ENCODE measurements around the gene REV3L.

The REV3L gene

DNA sequence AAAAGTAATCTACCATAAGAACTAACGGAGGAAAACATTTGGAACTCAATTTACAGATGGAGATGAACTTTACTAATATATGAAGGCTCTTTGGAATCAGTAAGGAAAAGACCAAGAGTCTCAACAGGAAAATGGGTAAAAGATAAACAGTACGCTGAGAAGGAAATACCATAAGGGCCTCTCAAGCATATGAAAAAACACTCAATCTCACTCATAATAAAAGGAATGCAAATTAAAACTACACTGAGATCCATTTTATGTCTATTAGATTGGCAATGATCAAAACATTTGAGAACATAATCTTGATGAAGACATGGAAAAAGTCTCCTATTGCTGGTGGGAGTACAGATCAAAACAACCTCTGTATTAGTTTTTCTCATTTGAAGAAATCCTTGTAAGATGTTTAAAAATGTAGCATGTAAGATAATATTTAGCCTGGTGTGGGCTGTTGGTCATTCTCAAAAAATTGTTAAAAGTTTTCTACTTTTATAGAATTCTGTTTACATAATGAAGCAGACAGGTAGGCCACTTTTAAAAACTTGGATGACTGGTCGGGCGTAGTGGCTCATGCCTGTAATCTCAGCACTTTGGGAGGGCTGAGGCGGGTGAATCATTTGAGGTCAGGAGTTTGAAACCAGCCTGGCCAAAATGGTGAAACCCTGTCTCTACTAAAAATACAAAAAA, 14.5 kb downstream of the REV3L start:
- DNase-seq, result peak; percentile 59

DNA sequence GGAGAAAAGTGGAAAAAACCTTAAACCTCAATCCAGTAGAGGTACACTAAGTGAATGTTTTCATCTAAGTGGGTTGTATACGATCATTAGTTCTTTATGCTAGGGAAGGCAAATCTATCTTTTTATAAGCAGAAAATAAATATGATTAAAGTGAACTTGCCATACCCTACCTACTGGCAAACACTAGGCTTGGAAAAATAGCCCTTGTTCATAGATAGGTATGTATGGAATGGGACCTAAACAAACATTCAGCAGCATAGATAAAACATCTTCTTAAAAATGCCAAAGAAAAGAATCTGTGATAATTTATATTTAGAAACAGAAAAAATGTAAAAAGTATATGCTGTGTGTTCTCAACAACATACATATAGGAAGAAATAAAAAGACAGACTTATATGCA, 18.8 kb downstream of the REV3L start:
- DNase-seq, result peak; percentile 34

DNA sequence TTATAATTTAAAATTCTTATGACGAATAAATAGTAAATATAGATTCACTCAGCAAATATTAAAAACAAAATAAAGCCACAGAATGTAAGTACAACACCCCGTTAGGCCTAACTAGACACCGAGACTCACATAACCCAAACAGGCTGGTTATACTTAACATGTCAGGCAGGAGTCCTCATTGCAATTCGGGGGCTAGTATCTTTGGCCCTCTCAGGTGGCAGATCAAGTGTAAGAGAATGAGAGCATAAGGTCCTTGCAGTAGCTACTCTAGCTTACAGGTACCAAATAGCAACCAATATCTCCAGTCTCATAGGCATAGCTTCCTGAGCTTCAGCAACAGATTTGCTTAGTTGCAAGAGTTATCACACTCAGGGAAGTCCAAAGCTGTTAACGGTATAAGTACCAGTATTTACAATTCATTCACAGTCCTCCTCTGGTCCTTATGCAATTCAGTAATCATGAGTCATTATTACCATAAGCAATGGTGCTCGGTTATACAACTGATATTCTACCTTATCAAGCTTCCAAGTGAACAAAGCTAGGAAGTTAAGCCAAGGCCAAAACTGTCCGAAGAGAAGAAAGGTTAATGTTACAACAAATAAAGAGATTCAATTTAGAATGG, 20.1 kb downstream of the REV3L start:
- DNase-seq, result peak; percentile 38

DNA sequence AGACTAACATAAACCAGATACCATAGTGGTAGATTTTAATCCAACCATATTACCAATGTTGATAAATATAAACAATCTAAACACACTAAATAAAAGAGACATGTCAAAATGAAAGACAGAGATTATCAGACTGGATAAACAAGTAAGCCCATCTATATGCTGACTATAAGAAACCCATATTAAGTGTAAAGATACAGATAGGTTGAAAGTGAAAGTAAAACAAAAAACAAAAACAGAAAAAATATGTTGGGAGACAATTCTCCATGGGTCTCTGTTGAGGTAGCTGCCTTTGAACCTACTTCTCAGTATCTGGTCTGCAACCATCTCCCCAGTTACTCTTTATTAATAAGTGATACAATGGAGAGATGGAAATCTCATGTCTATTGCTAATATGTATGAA, 21.2 kb downstream of the REV3L start:
- DNase-seq, result no peak

DNA sequence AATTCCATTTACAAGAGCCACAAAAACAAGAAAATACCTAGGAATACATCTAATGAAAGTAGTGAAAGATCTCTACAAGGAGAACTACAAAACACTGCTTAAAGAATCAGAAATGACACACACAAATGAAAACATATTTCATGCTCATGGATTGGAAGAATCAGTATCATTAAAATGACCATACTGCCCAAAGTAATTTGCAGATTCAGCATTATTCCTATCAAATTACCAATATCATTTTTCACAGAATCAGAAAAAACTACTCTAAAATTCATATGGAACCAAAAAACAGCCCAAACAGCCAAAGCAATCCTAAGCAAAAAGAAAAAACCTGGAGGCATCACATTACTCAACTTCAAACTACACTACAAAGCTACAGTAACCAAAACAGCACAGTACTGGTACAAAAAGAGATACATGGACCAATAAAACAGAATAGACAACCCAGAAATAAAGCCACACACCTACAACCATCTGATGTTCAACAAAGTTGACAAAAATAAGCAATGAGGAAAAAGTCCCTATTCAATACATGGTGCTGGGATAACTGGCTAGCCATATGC, 24.3 kb downstream of the REV3L start:
- no peak for DNase-seq

DNA sequence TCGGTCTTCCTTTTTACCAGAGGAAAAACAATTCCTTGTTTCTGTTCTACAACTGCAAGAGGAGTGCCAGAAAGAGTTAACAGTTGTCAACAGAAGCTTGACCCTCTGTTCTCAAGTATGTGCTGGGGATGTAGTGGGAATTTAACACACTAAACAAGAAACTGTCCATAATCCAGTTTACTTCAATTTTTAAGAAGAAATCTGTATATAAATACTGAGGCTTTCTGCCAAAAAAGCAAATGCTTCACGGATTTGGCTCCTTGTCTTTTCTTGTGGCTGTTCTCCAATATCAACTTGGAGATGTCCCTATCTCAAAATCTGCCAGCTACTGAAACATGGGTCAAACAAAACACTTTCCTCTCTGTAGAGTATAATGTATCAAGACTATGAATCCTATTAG, 26.8 kb downstream of the REV3L start:
- no peak for DNase-seq

DNA sequence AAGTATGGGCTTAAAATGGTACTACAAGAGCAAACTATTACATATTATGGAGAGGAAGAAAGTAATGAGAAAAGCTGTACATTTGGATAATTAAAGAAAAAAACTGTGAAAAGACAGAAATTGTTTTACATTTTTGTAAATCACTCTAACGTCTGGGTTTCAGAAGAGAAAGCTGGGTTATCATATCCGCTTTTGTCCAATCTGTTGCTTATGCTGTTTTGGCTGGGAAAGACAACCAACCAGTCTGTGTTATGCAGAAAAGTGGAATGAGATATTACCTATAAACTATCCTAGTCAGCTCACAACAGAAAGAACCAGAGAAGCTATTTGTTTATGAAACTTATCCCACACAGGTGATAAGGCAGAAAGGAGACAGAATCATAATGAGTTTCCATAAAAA, 32.4 kb downstream of the REV3L start:
- no peak for DNase-seq

DNA sequence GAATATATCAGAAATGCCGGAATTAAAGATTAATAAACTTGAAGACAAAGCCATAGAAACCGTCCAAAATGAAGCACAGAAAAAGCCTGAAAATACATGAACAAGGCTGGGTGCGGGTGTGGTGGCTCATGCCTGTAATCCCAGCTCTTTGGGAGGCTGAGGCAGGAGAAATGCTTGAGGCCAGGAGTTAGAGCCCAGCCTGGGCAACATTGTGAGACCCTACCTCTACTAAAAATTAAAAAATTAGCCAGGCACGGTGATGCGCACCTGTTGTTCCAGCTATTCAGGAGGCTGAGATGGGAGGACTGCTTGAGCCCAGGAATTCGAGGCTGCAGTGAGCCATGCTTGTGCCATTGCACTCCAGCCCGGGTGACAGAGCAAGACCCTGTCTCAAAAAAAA, 32.9 kb downstream of the REV3L start:
- no peak for DNase-seq

DNA sequence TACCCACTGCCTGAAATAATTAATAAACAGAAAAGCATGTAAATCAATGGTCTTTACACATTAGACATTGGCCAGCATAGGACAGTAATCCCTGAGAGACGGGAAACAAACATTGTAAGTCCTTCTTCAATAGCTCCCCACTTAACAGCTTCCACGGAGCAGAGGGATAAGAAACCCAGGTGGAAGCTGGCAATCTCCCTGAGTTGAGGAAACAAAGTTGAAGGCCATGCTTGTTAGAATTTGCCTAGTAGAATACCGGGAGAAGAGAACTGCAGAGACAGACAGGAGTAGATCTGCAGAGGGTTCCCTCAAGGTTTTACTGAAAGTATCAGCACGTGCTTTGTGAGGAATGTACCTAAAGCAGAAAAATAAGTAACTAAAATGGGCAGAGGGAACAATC, 33.9 kb downstream of the REV3L start:
- DNase-seq, result no peak

DNA sequence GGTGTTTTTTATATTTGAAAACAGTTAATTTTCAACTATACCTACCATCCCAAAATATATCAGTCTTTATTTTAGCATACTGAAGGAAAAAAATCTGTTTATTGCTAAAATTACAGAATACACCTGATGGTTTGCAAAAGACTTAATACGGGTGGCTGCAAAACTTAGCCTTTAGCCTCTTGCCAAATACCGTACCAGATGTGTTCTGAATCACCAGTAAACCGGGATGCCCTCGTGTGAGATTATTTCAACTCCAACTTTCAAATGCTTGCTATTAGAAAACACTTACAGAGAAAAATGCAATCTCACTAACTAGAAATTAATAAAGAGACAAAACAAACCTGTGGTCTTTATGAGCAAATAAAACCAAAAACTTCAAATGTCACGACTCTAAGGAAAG, 36.0 kb downstream of the REV3L start:
- no peak for DNase-seq

DNA sequence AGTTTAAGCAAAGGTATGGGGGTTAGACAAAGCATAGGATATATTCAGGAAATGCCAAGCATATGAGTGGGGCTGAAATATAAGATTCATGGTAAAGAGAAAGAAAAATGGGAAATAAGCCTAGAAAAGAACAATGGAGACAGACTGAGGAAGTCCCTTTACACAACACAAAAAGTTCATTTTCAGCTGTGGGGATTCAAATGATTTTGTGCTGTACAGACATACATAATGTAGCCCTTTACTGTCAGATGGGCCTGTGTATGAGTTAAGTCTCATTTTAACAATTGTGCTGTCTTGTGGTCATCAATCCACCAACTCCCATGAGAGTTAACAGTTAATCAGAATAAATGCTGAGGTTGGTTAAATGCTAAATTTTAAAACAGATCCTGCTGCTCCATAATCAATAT, 37.2 kb downstream of the REV3L start:
- peak; percentile 52 for DNase-seq

DNA sequence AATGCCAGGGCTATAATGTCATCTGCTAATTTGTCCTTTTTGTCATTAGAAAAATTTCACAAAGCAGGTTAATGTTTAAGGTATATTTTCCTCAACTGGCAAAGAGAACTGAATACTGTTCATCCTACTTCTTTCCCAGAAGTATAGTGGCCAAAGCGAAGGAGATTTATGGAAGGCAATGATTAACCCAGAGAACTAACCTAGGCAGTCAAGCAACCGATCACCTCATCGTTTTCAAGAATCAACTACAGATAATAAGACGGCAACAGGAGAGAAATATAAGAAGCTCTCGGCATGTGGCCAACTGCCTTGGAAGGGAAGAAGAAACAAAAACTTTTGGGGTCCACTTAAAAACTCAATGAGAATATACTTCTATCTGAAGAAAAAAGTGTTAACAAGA, 38.2 kb downstream of the REV3L start:
- DNase-seq, result no peak

DNA sequence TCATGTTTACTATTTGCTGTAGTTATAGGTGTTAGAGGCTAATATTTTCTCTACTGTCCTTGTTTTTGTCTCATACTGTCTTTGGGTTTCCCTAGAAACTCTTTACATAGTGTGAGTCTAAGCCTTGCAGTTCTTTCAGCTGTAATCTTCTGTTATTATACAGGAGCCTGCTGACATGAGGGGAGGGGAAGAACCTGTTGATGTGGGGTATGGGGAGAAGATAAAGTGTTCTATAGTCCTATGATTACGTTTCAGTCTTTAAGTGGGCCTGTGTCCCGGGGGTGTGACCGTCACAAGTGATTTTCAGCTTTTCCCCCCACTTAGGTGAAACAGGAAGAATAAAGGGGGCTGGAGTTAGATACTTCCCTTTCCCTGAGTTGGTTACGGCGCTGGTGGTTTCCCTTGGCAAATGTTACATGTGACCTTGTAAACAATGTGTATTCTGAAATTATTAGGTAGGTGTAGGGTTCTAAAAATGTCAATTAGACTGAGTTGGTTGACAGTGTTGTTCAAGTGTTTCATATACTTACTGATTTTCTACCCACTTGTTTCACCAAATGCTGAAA, 41.3 kb downstream of the REV3L start:
- no peak for DNase-seq

DNA sequence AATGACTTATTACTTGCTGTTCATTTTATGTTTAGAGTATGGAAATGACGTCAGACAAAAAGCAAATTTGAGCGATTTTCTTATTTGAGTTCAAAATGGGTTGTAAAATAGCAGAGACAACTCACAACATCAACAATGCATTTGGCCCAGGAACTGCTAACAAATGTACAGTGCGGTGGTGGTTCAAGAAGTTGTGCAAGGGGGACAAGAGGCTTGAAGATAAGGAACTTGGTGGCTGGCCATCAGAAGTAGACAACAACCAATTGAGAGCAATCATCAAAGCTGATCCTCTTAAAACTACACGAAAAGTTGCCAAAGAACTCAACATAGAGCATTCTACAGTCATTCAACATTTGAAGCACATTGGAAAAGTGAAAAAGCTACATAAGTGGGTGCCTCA, 43.8 kb downstream of the REV3L start:
- DNase-seq, result no peak

DNA sequence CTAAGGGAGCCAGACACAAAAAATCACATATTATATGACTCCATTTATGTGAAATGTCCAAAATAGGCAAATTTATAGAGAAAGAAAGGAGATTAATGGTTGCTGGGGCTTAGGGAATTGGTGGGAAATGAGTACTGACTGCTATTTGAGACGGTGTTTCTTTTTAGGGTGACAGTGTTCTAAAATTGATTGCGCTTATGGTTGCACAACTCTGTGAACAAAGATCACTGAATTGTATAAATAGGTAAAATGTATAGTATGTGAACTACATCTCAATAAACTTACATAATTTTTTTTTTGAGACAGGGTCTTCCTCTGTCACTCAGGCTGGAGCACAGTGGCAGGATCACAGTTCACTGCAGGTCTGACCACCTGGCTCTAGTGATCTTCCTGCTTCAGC, 45.4 kb downstream of the REV3L start:
- no peak for DNase-seq

DNA sequence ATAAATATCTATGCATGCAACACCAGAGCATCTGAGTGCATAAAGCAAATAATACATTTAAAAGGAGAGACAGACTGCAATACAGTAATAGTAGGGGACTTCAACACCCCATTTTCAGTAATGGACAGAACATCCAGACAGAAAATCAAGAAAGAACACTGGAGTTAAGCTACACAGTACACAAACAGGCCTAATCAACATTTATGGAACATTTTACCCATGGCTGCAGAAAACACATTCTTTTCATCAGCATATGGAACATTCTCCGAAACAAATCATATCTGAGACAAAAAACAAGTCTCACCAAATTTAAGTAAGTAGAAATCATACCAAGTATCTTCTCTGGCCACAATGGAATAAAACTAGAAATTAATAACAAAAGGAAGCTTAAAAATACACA, 50.5 kb downstream of the REV3L start:
- no peak for DNase-seq

DNA sequence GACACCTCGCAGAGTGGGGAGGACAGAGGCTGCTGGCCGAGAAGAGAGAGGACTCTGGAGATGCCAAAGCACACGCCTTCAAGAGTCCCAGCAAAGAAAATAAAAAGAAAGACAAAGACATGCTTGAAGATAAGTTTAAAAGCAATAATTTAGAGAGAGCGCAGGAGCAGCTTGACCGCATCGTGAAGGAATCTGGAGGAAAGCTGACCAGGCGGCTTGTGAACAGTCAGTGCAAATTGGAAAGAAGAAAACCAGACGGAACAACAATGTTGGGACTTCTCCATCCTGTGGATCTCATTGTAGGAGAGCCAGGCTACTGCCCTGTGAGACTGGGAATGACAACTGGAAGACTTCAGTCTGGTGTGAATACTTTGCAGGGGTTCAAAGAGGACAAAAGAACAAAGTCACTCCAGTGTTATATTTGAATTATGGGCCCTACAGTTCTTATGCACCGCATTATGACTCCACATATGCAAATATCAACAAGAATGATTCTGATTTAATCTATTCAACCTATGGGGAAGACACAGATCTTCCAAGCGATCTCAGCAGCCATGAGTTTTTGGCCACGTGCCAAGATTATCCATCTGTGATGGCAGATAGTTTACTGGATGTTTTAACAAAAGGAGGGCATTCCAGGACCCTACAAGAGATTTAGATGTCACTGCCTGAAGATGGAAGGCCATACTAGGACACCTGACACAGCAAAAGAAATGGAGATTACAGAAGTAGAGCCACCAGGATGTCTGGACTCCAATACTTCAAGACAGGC, 52.2 kb downstream of the REV3L start:
- no peak for DNase-seq

DNA sequence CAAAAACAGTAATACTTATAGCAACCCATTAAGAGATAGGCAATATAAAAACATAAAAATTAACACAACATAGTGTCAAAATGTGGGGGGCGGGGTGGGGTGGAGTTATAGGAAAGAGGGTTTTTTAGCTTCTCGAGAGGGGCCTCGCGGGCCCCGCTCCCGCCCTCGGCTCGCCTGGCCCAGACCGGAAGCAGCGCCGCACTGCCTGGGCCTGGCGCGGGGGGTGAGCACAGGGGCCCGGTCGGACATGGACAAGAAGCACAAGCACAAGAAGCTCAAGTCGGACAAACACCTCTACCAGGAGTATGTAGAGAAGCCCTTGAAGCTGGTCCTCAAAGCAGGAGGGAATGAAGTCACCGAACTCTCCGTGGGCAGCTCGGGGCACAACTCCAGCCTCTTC, 53.4 kb downstream of the REV3L start:
- no peak for DNase-seq

DNA sequence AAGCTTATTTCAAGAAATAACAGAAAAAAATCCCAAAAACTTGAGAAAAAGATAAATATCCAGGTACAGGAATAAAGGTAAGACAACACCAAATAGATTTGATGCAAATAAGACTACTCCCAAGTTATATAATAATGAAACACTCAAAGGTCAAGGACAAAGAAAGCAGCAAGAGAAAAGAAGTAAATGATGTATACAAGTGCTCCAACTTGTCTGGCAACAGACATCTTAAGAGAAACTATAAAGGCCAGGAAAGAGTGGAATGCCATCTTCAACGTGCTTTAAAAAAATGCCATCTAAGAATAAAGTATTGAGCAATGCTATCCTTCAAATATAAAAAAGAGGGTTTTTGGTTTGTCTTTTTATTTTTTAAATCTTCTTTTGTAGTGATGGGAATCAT, 54.2 kb downstream of the REV3L start:
- DNase-seq, result no peak

DNA sequence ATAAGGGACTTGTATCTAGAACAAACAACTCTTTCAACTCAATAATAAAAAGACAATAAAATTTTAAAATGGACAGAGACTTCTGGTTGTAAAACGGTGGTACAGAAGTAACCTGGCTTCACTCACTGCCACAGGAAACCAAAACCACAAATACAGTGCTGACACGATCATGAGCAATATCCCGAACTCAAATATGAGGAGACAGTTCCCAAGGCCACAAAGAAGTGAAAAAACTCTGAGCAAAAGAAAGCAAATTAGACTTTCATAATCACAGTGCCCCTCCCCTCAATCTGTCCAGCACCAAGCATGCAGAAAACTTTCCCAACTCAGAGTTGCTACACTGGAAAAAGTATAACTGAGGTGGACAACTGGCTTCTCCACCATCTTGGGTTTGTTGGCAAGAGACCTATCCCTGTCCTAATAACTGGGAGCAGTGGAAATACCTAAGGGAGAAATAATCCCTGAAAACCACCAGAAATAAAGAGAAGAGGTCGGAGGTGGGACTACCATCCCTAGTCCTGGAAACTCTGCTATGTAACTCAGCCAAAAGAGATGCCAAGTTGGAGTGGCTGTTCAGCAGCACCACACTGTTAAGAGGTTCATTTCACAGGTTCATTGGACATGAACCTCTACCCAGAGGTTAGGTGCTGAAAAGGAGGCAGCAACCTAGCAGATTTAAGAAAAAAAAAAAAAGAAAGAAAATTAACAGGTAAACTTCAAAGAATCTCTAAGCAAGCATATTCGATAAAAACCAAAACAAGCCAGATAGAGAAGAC, 55.5 kb downstream of the REV3L start:
- DNase-seq, result peak; percentile 87

DNA sequence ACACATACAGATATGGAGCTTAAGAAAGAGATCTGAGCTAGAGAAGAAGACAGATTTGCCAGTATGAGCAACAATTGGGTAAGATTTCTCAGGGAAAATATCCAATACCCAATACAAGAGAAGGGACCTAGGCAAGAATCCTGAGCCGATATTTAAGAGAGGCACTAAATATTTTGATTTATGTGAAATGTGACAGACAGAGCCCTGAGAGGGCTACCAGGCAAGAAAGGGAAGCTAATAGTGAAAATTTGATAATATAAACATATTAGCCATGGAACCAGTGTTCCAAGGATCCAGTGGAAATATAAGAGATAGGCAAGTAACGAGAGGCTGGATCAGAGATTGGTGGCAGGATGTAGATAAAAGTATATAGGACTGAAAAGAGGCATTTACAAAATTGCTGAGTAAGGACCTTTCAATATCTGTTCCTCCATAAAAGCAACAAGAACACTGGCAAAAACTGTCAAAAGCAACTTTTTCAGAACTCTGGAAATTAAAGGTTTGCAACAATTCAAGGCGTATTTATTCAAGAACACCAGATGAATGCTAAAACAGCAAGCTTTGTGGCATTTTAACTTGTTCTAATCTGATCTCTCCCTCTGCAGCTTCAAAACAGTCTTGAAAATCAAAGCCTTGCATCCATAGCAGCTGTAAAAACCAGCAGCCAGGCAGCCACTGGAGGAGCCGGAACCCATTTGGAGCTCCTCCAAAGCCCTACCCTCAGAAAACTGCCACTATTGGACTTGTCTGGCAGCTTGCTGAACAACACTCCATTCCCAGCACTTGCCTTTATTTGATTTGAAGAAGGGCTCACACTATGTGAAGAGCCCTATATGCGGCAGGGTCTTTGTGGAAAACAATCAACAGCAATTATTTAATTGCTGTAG, 58.8 kb downstream of the REV3L start:
- peak; percentile 17 for DNase-seq

Measured in fibroblast of skin of right biceps (primary cell).